ENCODE results near the gene TTLL13.
"Not testable (repeated sequence)": the region's sequence is repeated elsewhere in the genome, so short reads cannot be mapped to it uniquely, and the experiment has no call there.

TTLL13 gene

GRCh38 chr15:90287101-90287500, 37.7 kb downstream of the TTLL13 start:
- H3K4me3 ChIP-seq (ENCODE audit: low read length in 2 of 2): no peak overlapping the region
- H3K27me3 ChIP-seq (ENCODE audit: control insufficient read depth in 1 of 2, insufficient read depth in 2 of 2, low read length in 2 of 2): no peaks in the 10 kb centered on the region
- no peaks in the 10 kb centered on the region for H3K36me3 ChIP-seq (ENCODE audit: control insufficient read depth in 2 of 2, insufficient read depth in 2 of 2, low read length in 2 of 2)
- H3K27ac ChIP-seq (ENCODE audit: low read length): no peak overlapping the region
- H3K9ac ChIP-seq (ENCODE audit: low read length in 2 of 2): no peak overlapping the region
- no peaks in the 10 kb centered on the region for H3K9me3 ChIP-seq (ENCODE audit: control insufficient read depth in 2 of 2, low read length in 2 of 2)
- H3K4me1 ChIP-seq (ENCODE audit: control insufficient read depth, insufficient read depth, low read length): no peaks in the 10 kb centered on the region

- H3K27me3 ChIP-seq (ENCODE audit: control insufficient read depth in 1 of 2, insufficient read depth in 2 of 2, low read length in 2 of 2): no peaks in the 10 kb centered on the region
- H3K4me3 ChIP-seq (ENCODE audit: low read length in 2 of 2): no peak overlapping the region
Measured at GRCh38 chr15:90287946-90288345, 38.6 kb downstream of the TTLL13 start.

GRCh38 chr15:90291679-90292356, 42.5 kb downstream of the TTLL13 start:
- Histone ChIP-seq H3K9ac (ENCODE audit: low read length in 2 of 2) (no peak overlapping the region), H3K9me3 (ENCODE audit: control insufficient read depth in 2 of 2, low read length in 2 of 2) (no peaks in the 10 kb centered on the region), H3K4me1 (ENCODE audit: control insufficient read depth, insufficient read depth, low read length) (no peaks in the 10 kb centered on the region), H3K27me3 (ENCODE audit: control insufficient read depth in 1 of 2, insufficient read depth in 2 of 2, low read length in 2 of 2) (no peaks in the 10 kb centered on the region), H3K27ac (ENCODE audit: low read length) (no peak overlapping the region), H3K36me3 (ENCODE audit: control insufficient read depth in 2 of 2, insufficient read depth in 2 of 2, low read length in 2 of 2) (no peaks in the 10 kb centered on the region), H3K4me3 (ENCODE audit: low read length in 2 of 2) (no peak overlapping the region)

More at GRCh38 chr15:90287946-90288345, 38.6 kb downstream of the TTLL13 start:
- no peaks in the 10 kb centered on the region for H3K9me3 ChIP-seq (ENCODE audit: control insufficient read depth in 2 of 2, low read length in 2 of 2)
- no peaks in the 10 kb centered on the region for H3K4me1 ChIP-seq (ENCODE audit: control insufficient read depth, insufficient read depth, low read length)
- no peak overlapping the region for H3K27ac ChIP-seq (ENCODE audit: low read length)
- H3K9ac ChIP-seq (ENCODE audit: low read length in 2 of 2): no peak overlapping the region
- H3K36me3 ChIP-seq (ENCODE audit: control insufficient read depth in 2 of 2, insufficient read depth in 2 of 2, low read length in 2 of 2): no peaks in the 10 kb centered on the region

- H3K9ac ChIP-seq (ENCODE audit: low read length in 2 of 2); H3K4me3 ChIP-seq (ENCODE audit: low read length in 2 of 2); H3K36me3 ChIP-seq (ENCODE audit: control insufficient read depth in 2 of 2, insufficient read depth in 2 of 2, low read length in 2 of 2); H3K9me3 ChIP-seq (ENCODE audit: control insufficient read depth in 2 of 2, low read length in 2 of 2); H3K27me3 ChIP-seq (ENCODE audit: control insufficient read depth in 1 of 2, insufficient read depth in 2 of 2, low read length in 2 of 2); H3K27ac ChIP-seq (ENCODE audit: low read length); H3K4me1 ChIP-seq (ENCODE audit: control insufficient read depth, insufficient read depth, low read length): not testable (repeated sequence)
Measured at GRCh38 chr15:90293040-90293810, 43.9 kb downstream of the TTLL13 start.

- no peaks in the 10 kb centered on the region for H3K36me3 ChIP-seq (ENCODE audit: control insufficient read depth in 2 of 2, insufficient read depth in 2 of 2, low read length in 2 of 2)
- no peak overlapping the region for H3K9ac ChIP-seq (ENCODE audit: low read length in 2 of 2)
- no peaks in the 10 kb centered on the region for H3K9me3 ChIP-seq (ENCODE audit: control insufficient read depth in 2 of 2, low read length in 2 of 2)
- no peak overlapping the region for H3K27ac ChIP-seq (ENCODE audit: low read length)
- H3K4me1 ChIP-seq (ENCODE audit: control insufficient read depth, insufficient read depth, low read length): no peaks in the 10 kb centered on the region
- no peaks in the 10 kb centered on the region for H3K27me3 ChIP-seq (ENCODE audit: control insufficient read depth in 1 of 2, insufficient read depth in 2 of 2, low read length in 2 of 2)
- H3K4me3 ChIP-seq (ENCODE audit: low read length in 2 of 2): no peak overlapping the region
Measured at GRCh38 chr15:90294159-90294558, 44.8 kb downstream of the TTLL13 start.

- Histone ChIP-seq H3K27ac (ENCODE audit: low read length) (no peak overlapping the region), H3K9me3 (ENCODE audit: control insufficient read depth in 2 of 2, low read length in 2 of 2) (no peaks in the 10 kb centered on the region), H3K27me3 (ENCODE audit: control insufficient read depth in 1 of 2, insufficient read depth in 2 of 2, low read length in 2 of 2) (no peaks in the 10 kb centered on the region), H3K4me1 (ENCODE audit: control insufficient read depth, insufficient read depth, low read length) (no peaks in the 10 kb centered on the region), H3K36me3 (ENCODE audit: control insufficient read depth in 2 of 2, insufficient read depth in 2 of 2, low read length in 2 of 2) (no peaks in the 10 kb centered on the region), H3K9ac (ENCODE audit: low read length in 2 of 2) (no peak overlapping the region), H3K4me3 (ENCODE audit: low read length in 2 of 2) (no peak overlapping the region)
Measured at GRCh38 chr15:90294601-90295269, 45.4 kb downstream of the TTLL13 start.

- H3K27me3 ChIP-seq (ENCODE audit: control insufficient read depth in 1 of 2, insufficient read depth in 2 of 2, low read length in 2 of 2): no peaks in the 10 kb centered on the region
- no peaks in the 10 kb centered on the region for H3K4me1 ChIP-seq (ENCODE audit: control insufficient read depth, insufficient read depth, low read length)
- H3K9ac ChIP-seq (ENCODE audit: low read length in 2 of 2): no peak overlapping the region
- no peaks in the 10 kb centered on the region for H3K9me3 ChIP-seq (ENCODE audit: control insufficient read depth in 2 of 2, low read length in 2 of 2)
- H3K4me3 ChIP-seq (ENCODE audit: low read length in 2 of 2): no peak overlapping the region
- H3K36me3 ChIP-seq (ENCODE audit: control insufficient read depth in 2 of 2, insufficient read depth in 2 of 2, low read length in 2 of 2): no peaks in the 10 kb centered on the region
- no peak overlapping the region for H3K27ac ChIP-seq (ENCODE audit: low read length)
Measured at GRCh38 chr15:90295270-90295648, 45.9 kb downstream of the TTLL13 start.

- not testable (repeated sequence) for H3K9me3 ChIP-seq (ENCODE audit: control insufficient read depth in 2 of 2, low read length in 2 of 2); H3K27ac ChIP-seq (ENCODE audit: low read length); H3K27me3 ChIP-seq (ENCODE audit: control insufficient read depth in 1 of 2, insufficient read depth in 2 of 2, low read length in 2 of 2); H3K36me3 ChIP-seq (ENCODE audit: control insufficient read depth in 2 of 2, insufficient read depth in 2 of 2, low read length in 2 of 2); H3K4me3 ChIP-seq (ENCODE audit: low read length in 2 of 2); H3K9ac ChIP-seq (ENCODE audit: low read length in 2 of 2); H3K4me1 ChIP-seq (ENCODE audit: control insufficient read depth, insufficient read depth, low read length)
Measured at GRCh38 chr15:90296316-90296884, 47.0 kb downstream of the TTLL13 start.

- Histone ChIP-seq H3K9ac (ENCODE audit: low read length in 2 of 2) (no peak overlapping the region), H3K36me3 (ENCODE audit: control insufficient read depth in 2 of 2, insufficient read depth in 2 of 2, low read length in 2 of 2) (no peaks in the 10 kb centered on the region), H3K27ac (ENCODE audit: low read length) (no peak overlapping the region), H3K27me3 (ENCODE audit: control insufficient read depth in 1 of 2, insufficient read depth in 2 of 2, low read length in 2 of 2) (no peaks in the 10 kb centered on the region), H3K4me3 (ENCODE audit: low read length in 2 of 2) (no peak overlapping the region), H3K9me3 (ENCODE audit: control insufficient read depth in 2 of 2, low read length in 2 of 2) (no peaks in the 10 kb centered on the region), H3K4me1 (ENCODE audit: control insufficient read depth, insufficient read depth, low read length) (peaks cover 5% of the 10 kb centered on the region)
Measured at GRCh38 chr15:90297021-90297420, 47.7 kb downstream of the TTLL13 start.

- Histone ChIP-seq H3K27ac (ENCODE audit: low read length) (no peak overlapping the region), H3K27me3 (ENCODE audit: control insufficient read depth in 1 of 2, insufficient read depth in 2 of 2, low read length in 2 of 2) (no peaks in the 10 kb centered on the region), H3K9ac (ENCODE audit: low read length in 2 of 2) (no peak overlapping the region), H3K36me3 (ENCODE audit: control insufficient read depth in 2 of 2, insufficient read depth in 2 of 2, low read length in 2 of 2) (no peaks in the 10 kb centered on the region), H3K4me3 (ENCODE audit: low read length in 2 of 2) (no peak overlapping the region), H3K9me3 (ENCODE audit: control insufficient read depth in 2 of 2, low read length in 2 of 2) (no peaks in the 10 kb centered on the region), H3K4me1 (ENCODE audit: control insufficient read depth, insufficient read depth, low read length) (peaks cover 5% of the 10 kb centered on the region)
Measured at GRCh38 chr15:90300541-90300940, 51.2 kb downstream of the TTLL13 start.

Data from stomach smooth muscle (tissue), 2 donors.